ENCODE data around the gene SLC9B1.

The SLC9B1 gene

DNA sequence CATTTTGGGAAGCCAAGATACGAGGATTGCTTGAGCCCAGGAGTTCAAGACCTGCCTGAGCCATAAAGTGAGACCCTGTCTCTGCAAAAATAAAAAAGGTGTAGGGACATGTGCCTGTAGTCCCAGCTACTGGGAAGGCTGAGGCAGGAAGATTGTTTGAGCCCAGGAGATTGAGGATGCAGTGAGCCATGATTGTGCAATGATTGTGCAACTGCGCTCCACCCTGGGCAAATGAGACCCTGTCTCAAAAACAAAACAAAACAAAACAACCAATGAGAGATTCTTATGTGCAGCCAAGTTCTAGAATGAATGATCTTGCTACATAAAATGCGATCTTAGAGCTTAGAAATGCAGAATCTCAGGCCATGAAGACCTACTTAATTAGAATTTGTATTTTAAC lies 34.5 kb upstream of the SLC9B1 start:
- ChIA-PET CTCF (no interaction called here), POLR2A (no interaction called here)
- TF ChIP-seq, protein P1, sequence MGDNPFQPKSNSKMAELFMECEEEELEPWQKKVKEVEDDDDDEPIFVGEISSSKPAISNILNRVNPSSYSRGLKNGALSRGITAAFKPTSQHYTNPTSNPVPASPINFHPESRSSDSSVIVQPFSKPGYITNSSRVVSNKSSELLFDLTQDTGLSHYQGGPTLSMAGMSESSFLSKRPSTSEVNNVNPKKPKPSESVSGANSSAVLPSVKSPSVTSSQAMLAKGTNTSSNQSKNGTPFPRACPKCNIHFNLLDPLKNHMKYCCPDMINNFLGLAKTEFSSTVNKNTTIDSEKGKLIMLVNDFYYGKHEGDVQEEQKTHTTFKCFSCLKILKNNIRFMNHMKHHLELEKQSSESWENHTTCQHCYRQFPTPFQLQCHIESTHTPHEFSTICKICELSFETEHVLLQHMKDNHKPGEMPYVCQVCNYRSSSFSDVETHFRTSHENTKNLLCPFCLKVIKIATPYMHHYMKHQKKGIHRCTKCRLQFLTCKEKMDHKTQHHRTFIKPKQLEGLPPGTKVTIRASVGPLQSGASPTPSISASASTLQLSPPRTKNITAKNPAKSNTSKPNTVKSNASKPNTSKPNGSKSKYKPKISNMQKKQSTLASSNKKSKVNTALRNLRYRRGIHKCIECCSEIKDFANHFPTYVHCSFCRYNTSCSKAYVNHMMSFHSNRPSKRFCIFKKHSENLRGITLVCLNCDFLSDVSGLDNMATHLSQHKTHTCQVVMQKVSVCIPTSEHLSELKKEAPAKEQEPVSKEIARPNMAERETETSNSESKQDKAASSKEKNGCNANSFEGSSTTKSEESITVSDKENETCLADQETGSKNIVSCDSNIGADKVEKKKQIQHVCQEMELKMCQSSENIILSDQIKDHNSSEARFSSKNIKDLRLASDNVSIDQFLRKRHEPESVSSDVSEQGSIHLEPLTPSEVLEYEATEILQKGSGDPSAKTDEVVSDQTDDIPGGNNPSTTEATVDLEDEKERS (tag by site-specific recombination; IDR thresholded peaks at IDR 0.05), result no peak
- TF ChIP-seq ZNF202 (tag by site-specific recombination; IDR thresholded peaks at IDR 0.05; ENCODE audit: borderline replicate concordance) (no peak), ZNF37A (tag by site-specific recombination; IDR thresholded peaks at IDR 0.05) (no peak), KLF7 (tag by site-specific recombination; IDR thresholded peaks at IDR 0.05; ENCODE audit: borderline replicate concordance) (no peak), KLF8 (tag by site-specific recombination; IDR thresholded peaks at IDR 0.05) (no peak), ZNF221 (tag by site-specific recombination; IDR thresholded peaks at IDR 0.05; ENCODE audit: borderline replicate concordance) (no peak), ZFP69B (tag by site-specific recombination; IDR thresholded peaks at IDR 0.05) (no peak), ZNF266 (tag by site-specific recombination; IDR thresholded peaks at IDR 0.05; ENCODE audit: low read depth) (no peak), ZBTB8A (tag by site-specific recombination; IDR thresholded peaks at IDR 0.05) (no peak)
- TF ChIP-seq, protein P2, sequence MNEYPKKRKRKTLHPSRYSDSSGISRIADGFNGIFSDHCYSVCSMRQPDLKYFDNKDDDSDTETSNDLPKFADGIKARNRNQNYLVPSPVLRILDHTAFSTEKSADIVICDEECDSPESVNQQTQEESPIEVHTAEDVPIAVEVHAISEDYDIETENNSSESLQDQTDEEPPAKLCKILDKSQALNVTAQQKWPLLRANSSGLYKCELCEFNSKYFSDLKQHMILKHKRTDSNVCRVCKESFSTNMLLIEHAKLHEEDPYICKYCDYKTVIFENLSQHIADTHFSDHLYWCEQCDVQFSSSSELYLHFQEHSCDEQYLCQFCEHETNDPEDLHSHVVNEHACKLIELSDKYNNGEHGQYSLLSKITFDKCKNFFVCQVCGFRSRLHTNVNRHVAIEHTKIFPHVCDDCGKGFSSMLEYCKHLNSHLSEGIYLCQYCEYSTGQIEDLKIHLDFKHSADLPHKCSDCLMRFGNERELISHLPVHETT (tag by site-specific recombination; IDR thresholded peaks at IDR 0.05), result no peak
- TF ChIP-seq, protein P3, sequence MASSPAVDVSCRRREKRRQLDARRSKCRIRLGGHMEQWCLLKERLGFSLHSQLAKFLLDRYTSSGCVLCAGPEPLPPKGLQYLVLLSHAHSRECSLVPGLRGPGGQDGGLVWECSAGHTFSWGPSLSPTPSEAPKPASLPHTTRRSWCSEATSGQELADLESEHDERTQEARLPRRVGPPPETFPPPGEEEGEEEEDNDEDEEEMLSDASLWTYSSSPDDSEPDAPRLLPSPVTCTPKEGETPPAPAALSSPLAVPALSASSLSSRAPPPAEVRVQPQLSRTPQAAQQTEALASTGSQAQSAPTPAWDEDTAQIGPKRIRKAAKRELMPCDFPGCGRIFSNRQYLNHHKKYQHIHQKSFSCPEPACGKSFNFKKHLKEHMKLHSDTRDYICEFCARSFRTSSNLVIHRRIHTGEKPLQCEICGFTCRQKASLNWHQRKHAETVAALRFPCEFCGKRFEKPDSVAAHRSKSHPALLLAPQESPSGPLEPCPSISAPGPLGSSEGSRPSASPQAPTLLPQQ (tag by site-specific recombination; IDR thresholded peaks at IDR 0.05), result no peak
- TF ChIP-seq, protein P4, sequence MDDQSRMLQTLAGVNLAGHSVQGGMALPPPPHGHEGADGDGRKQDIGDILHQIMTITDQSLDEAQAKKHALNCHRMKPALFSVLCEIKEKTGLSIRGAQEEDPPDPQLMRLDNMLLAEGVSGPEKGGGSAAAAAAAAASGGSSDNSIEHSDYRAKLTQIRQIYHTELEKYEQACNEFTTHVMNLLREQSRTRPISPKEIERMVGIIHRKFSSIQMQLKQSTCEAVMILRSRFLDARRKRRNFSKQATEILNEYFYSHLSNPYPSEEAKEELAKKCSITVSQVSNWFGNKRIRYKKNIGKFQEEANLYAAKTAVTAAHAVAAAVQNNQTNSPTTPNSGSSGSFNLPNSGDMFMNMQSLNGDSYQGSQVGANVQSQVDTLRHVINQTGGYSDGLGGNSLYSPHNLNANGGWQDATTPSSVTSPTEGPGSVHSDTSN (CRISPR knock-in tag; IDR thresholded peaks at IDR 0.05), result no peak
- TF ChIP-seq, protein P5, sequence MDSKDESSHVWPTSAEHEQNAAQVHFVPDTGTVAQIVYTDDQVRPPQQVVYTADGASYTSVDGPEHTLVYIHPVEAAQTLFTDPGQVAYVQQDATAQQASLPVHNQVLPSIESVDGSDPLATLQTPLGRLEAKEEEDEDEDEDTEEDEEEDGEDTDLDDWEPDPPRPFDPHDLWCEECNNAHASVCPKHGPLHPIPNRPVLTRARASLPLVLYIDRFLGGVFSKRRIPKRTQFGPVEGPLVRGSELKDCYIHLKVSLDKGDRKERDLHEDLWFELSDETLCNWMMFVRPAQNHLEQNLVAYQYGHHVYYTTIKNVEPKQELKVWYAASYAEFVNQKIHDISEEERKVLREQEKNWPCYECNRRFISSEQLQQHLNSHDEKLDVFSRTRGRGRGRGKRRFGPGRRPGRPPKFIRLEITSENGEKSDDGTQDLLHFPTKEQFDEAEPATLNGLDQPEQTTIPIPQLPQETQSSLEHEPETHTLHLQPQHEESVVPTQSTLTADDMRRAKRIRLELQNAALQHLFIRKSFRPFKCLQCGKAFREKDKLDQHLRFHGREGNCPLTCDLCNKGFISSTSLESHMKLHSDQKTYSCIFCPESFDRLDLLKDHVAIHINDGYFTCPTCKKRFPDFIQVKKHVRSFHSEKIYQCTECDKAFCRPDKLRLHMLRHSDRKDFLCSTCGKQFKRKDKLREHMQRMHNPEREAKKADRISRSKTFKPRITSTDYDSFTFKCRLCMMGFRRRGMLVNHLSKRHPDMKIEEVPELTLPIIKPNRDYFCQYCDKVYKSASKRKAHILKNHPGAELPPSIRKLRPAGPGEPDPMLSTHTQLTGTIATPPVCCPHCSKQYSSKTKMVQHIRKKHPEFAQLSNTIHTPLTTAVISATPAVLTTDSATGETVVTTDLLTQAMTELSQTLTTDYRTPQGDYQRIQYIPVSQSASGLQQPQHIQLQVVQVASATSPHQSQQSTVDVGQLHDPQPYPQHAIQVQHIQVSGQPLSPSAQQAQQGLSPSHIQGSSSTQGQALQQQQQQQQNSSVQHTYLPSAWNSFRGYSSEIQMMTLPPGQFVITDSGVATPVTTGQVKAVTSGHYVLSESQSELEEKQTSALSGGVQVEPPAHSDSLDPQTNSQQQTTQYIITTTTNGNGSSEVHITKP (tag by site-specific recombination; IDR thresholded peaks at IDR 0.05), result no peak
- Histone ChIP-seq H3K4me3 (ENCODE audit: low read depth, low read length) (no peak overlapping the region), H3K9me3 (ENCODE audit: control insufficient read depth, insufficient read depth, low read depth, low read length) (no peaks in the 10 kb centered on the region), H3K27ac (ENCODE audit: extremely low read depth, low read depth, low read length) (no peak overlapping the region), H3K36me3 (ENCODE audit: control insufficient read depth in 2 of 2, insufficient read depth in 1 of 2, low read length in 2 of 2) (peaks cover 0 to 12% of the 10 kb centered on the region in 2 experiments; a peak in 1 of 3 replicates), H3K4me1 (ENCODE audit: control insufficient read depth, insufficient read depth, low read length) (no peaks in the 10 kb centered on the region)

DNA sequence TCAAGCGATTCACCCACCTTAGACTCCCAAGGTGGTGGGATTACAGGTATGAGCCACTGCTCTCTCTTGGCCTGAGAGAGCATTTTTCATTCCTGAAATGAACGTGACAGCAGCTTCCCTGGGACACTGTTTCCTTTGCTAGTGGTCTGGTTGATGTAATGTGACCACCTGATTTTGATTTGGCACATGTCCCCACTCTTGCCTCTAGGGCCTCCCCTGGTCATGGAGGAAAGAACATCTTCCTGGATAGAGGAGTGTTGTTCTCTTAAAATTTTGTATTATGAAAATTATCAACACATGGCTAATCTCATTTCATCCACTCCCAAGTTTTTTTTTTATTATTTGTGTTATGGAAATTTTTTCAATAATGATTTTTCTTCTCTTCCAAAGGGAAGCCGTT lies 33.3 kb upstream of the SLC9B1 start:
- no peak for TF ChIP-seq GLIS2 (tag by site-specific recombination; IDR thresholded peaks at IDR 0.05)
- no peak for TF ChIP-seq ZNF777 (tag by site-specific recombination; IDR thresholded peaks at IDR 0.05; ENCODE audit: borderline replicate concordance)
- no peak for TF ChIP-seq ZNF19 (tag by site-specific recombination; IDR thresholded peaks at IDR 0.05; ENCODE audit: low read depth)
- no peak for TF ChIP-seq ZNF660 (tag by site-specific recombination; IDR thresholded peaks at IDR 0.05)
- no peak for TF ChIP-seq ZSCAN16 (tag by site-specific recombination; IDR thresholded peaks at IDR 0.05)
- no peak for TF ChIP-seq ZNF624 (tag by site-specific recombination; IDR thresholded peaks at IDR 0.05)
- TF ChIP-seq, protein P6, sequence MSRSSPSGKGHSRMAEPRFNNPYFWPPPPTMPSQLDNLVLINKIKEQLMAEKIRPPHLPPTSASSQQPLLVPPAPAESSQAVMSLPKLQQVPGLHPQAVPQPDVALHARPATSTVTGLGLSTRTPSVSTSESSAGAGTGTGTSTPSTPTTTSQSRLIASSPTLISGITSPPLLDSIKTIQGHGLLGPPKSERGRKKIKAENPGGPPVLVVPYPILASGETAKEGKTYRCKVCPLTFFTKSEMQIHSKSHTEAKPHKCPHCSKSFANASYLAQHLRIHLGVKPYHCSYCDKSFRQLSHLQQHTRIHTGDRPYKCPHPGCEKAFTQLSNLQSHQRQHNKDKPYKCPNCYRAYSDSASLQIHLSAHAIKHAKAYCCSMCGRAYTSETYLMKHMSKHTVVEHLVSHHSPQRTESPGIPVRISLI (tag by site-specific recombination; IDR thresholded peaks at IDR 0.05), result no peak
- no peak for TF ChIP-seq ZNF561 (tag by site-specific recombination; IDR thresholded peaks at IDR 0.05; ENCODE audit: borderline replicate concordance)
- no peak for TF ChIP-seq ZNF837 (tag by site-specific recombination; IDR thresholded peaks at IDR 0.05)
- no peaks in the 10 kb centered on the region for H3K9me3 ChIP-seq (ENCODE audit: control insufficient read depth, insufficient read depth, low read depth, low read length)
- CTCF ChIA-PET, result no interaction called here
- POLR2A ChIA-PET, result no interaction called here
- no peak overlapping the region for H3K27ac ChIP-seq (ENCODE audit: extremely low read depth, low read depth, low read length)
- no peak overlapping the region for H3K4me3 ChIP-seq (ENCODE audit: low read depth, low read length)
- H3K36me3 ChIP-seq (ENCODE audit: control insufficient read depth in 2 of 2, insufficient read depth in 1 of 2, low read length in 2 of 2), result peaks cover 0 to 24% of the 10 kb centered on the region in 2 experiments; a peak in 1 of 3 replicates
- H3K4me1 ChIP-seq (ENCODE audit: control insufficient read depth, insufficient read depth, low read length), result no peaks in the 10 kb centered on the region

Data from HEK293 (cell line).